IPS DF 4.7 (cell line): ENCODE results near the gene CARMIL1.
"Not testable (repeated sequence)": the region's sequence is repeated elsewhere in the genome, so short reads cannot be mapped to it uniquely, and the experiment has no call there.

Experiments
- DNase-seq: peaks from one replicate; pipeline ENCODE4 v3.0.0-alpha.2; 2013; ENCODE audit warnings: low spot score; ENCODE audit errors: extremely low read depth

Gene CARMIL1

DNA sequence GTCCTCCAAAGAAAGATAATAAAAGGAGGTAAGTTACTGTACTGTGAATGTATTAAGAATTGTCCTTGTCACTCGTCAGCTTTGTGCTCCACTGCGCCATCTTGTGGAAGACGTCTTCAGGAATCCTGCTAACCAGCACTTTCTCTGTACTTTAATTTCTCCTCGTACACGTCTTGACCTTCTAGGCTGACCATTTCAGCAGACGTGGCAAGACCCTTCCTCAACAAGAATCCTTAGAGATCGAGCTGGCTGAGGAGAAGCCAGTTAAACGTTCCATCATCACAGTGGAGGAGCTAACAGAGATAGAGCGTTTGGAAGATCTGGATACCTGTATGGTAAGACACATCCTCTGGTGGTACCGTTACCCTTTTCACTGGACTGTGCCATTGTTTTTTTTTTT, 277.3 kb downstream of the CARMIL1 start:
- peak; percentile 49 for DNase-seq

DNA sequence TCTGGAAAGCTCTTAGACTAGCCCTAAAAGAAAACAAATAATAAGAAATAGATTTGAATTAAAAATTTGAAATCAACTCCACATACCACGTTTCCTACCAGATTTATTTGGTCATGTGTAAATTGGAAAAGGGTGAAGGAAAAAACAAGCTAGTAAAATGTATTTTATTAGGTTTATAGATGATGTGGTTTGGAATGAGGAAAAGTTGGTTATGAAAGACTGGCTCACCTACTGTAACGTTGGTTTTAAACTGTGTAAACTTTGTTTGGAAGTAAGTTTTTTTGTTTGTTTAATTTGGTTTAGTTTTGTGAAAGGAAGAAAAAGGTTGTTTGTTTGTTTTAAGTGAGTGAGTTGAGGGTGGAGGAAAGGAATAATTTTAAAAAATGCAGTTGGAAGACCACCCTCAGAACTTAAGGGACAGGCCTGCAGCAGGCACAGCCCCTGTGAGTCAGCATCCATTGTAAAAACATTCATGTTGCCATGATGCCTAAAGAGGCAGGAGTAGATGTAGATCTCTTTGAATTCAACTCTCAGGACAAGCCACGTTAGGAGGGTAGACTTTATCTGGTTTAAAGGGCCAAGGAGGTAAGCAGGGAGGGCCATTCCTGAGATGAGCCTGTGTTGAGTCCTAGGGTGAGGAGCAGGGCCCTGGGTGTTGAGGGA, 279.1 kb downstream of the CARMIL1 start:
- DNase-seq: no peak

DNA sequence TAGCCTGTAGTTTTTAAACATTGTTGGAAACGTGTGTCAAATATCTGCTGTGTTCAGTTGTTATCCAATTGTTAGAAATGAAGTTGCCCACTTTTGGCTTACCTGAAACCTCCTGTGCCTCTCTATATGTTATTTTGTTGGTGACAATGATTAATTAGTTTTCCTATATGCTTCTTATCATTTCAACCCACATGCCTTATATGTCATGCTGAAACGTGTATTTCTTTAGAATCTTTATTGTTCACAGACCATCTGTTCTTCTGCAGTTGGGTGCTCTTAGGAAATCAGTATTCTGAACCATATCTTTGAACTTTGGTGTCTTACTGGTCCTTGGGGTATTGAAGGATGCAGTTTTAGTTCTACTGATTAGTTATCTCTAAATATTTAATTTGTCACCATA, 281.7 kb downstream of the CARMIL1 start:
- no peak for DNase-seq

DNA sequence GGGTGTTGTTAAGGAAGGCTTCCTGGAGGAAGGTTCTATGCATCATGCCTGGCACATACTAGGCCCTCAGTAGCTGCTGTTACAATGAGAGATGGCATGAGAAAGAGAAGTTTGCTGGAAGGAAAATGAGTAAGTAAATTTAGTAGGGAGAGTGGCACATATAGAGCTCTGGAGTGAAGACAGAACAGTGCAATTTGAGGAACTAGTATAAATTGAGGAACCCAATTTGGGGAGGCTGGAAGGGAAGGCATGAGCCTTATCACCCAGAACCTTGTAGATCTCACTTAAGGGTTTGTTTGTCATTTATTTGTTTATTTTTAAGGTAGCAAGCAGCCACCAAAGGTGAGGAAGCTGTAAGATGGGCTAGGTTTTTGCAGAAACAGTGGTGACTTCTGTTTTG, 285.8 kb downstream of the CARMIL1 start:
- DNase-seq: no peak

- no peak for DNase-seq
Observed at GRCh38 chr6:25570578-25570977, 291.4 kb downstream of the CARMIL1 start.

GRCh38 chr6:25576919-25577318, 297.7 kb downstream of the CARMIL1 start:
- DNase-seq: no peak

DNA sequence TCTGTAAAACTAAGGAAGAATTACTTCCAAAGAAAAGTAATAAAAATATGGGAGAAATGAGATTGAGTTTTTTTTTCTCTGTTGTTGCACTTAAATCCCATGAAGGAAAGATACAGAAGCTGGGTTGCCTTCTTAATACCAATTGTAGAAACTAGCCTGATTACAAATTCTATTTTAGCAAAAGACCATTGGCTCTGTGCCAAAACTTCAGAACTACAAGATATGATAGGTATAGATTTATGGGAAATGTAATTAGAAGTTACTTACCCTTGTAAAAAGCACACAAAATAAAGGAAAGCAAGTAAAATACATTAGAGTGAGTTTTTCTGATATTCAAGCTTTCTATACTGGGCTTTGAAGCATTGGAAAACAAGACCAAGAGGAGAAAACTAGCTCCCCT, 299.4 kb downstream of the CARMIL1 start:
- DNase-seq: no peak

DNA sequence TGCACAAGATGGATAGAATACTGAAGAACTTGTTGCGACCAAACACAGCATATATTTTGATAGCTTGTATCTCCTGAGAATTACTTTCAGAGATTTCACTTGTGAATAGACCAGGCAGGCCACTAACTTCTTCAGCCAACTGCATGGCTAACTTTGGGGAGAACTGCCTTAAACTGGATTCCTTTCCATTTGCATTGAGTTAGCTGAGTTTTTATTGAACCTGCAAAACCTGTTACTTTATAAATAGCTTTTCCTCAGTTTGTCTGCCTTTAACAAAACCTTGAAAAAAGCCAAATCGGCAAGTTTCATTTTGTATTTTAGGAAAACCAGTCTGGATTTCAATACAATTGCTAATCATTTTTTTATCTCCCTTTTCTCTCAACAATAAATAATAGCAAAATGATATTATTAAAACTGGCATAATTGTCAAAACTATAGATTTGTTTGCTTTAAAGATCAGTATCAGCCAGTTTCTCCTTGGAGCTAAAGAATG, 300.3 kb downstream of the CARMIL1 start:
- no peak for DNase-seq

DNA sequence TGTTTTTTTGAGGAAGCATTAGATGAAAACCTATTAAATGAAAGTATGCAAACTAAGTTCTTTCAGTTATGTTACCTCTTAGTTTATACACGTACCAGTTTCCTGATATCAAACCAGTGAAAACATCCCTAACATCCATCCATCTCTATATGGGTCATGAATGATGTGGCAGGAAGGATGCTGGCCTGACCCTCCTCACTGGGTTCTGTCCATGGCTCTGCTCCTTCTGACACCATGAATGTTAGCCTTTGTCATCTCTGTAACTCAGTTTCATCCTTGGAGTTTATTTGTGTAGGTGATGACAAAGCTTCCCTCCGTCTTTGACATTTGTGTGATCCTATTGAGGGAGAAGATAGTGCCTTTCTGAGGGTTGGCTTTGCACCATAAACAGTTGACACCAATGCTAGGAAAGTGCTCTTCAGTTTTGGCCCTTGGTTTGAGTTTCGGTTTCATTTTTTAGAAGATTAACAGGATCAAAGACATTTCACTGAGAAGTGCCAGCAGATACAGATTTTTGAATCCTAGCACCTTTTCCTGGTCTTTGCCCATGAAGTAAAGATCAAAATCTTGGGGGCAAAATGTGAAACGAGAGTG, 300.8 kb downstream of the CARMIL1 start:
- DNase-seq: no peak

- no peak for DNase-seq
Observed at GRCh38 chr6:25582101-25582500, 302.9 kb downstream of the CARMIL1 start.

DNA sequence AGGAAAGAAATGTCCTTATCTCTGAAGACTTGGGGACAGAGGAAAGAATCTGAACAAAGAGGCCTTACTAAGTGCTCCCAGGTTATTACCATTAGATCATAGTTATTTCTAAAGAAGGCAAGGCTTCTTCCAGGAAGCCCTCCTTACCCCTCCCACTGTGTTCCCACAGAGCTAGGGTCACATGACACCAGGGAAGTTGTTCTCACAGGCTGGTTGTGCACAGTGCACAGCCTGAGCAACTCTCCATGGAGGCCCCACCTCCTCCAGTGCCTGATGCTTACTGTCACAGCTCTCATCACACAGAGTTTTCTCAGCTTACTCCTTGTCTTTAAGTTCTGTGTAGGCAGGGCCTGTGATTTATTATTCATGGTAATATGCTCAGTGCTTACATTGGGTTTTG, 303.9 kb downstream of the CARMIL1 start:
- DNase-seq: no peak

GRCh38 chr6:25583906-25584305, 304.7 kb downstream of the CARMIL1 start:
- no peak for DNase-seq

- DNase-seq: no peak
Observed at GRCh38 chr6:25585225-25585624, 306.1 kb downstream of the CARMIL1 start.

- DNase-seq: not testable (repeated sequence)
Observed at GRCh38 chr6:25586119-25586518, 306.9 kb downstream of the CARMIL1 start.

- no peak for DNase-seq
Observed at GRCh38 chr6:25586927-25587326, 307.8 kb downstream of the CARMIL1 start.

DNA sequence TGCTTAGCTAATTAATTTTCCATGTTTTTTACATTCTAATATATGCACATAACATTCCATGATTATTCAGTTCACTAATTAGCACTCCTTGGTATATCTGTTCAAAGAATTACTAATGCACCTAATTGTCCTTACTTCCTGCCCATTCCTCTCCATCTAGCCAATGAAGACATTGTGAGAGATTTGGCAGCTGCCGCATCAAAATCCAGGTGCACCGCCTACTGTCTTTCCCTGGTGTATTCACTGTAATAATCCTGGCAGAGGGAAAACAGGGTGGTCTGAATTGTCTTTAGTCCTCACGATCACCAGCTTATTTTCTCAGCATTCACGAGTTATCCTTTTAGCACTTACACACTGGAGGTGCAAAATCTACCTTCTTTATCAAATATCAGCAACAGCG, 311.8 kb downstream of the CARMIL1 start:
- DNase-seq: no peak

- no peak for DNase-seq
Observed at GRCh38 chr6:25596928-25597818, 318.0 kb downstream of the CARMIL1 start.

DNA sequence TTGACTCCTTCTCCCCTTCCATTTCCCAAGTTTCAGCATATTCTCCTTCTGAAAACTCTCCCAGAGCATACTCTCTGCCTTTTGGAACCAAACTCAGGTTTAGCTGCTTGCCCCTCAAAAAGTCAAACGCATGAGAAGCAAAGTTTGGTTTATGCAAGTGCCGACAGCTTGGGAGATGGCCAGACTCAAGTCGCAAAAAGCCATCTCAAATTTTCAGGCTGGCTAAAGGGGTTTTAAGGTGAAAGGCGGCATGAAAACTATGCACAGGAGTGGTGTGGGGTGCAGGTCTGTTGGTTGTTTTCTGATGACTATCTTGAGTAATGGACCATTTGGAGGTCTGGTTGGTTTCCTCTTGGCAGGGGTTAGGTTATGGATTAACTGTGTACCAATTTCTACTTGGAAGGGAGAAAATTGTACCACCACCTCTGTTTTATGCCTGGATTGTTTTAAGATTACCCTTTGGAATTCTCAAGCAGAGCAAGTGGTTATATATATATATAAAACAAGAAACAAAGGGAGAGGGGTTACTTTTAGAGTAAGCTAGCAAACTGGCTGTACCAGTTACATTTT, 320.4 kb downstream of the CARMIL1 start:
- no peak for DNase-seq

DNA sequence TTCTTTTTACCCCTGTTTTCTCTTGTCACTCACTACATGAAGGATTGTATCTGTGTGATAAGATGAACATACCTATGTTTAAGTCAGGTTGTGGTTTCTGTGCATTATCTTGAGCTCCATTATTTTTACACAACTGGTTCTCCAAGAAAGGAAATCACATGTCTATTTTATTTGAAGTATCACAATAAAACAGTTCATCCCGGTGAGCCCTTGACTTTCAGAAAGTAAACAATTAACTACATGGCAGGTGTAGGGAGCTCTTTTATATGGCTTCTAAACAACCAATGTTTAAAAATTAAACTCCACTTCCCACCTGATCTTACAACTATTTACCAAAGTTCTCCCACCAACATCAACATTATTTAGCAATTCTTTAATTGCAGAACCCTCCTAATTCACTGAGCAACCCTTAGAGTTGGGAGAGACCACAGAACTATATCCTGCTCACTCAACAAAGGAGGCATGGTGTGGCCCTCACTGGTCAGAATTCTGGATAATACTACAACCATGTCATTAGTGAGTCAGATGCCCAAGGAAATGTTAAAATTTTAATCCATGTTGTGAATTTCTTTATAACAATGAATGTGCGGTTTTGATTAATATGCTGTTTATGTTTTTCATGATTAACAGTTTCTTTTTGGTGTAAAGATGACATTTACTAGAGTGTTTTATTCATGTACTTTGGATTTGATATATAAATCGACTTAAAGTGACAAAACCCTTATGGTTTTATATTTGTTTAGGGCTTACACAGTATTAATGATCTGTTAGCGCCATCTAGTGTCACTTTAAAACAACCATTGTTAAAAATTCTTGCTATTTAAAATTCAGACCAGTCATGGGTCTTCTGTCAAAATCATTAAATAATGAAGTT, 322.9 kb downstream of the CARMIL1 start:
- no peak for DNase-seq

DNA sequence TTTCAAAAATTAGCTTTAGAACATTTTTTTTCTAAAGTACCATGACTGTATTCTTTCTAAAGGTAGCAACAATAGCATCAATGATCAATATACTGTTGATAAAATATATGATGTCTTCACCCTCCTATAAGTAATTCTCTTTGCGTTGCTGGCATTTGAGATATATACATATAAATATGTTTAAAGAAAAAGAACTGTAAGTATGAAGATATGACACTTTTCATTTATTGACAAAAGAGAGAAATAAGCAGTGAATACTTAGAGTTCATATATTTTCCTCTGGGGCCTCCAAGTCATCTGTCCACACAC, 323.5 kb downstream of the CARMIL1 start:
- no peak for DNase-seq

- DNase-seq: no peak
Observed at GRCh38 chr6:25603251-25603650, 324.1 kb downstream of the CARMIL1 start.
